Ureter (tissue), 1 donor: Measurements from ENCODE around the gene PLA2G2A. TPM values are rescaled to one million over a fixed set of nuclear protein-coding genes. Genes with fewer than 3 reads are reported as not detected.
"Not testable (repeated sequence)": the region's sequence is repeated elsewhere in the genome, so short reads cannot be mapped to it uniquely, and the experiment has no call there.

Experiments used
- DNase-seq: peaks from one replicate; pipeline ENCODE4 v3.0.0-alpha.2; 2020; ENCODE audit warnings: low spot score
- total RNA-seq: library from RNA; stranded (reverse); gene quantifications from one replicate; pipeline ENCODE4 v1.2.4, GENCODE V29; 2023
- donor health status: DM: yes; HTN: yes; CAD: no.

Gene PLA2G2A
- total RNA-seq, 1 donor from 2014 or later = 165 TPM

- DNase-seq = not testable (repeated sequence)
These were observed 52.3 kb downstream of the PLA2G2A start for GRCh38 chr1:19927130-19927421.

DNA sequence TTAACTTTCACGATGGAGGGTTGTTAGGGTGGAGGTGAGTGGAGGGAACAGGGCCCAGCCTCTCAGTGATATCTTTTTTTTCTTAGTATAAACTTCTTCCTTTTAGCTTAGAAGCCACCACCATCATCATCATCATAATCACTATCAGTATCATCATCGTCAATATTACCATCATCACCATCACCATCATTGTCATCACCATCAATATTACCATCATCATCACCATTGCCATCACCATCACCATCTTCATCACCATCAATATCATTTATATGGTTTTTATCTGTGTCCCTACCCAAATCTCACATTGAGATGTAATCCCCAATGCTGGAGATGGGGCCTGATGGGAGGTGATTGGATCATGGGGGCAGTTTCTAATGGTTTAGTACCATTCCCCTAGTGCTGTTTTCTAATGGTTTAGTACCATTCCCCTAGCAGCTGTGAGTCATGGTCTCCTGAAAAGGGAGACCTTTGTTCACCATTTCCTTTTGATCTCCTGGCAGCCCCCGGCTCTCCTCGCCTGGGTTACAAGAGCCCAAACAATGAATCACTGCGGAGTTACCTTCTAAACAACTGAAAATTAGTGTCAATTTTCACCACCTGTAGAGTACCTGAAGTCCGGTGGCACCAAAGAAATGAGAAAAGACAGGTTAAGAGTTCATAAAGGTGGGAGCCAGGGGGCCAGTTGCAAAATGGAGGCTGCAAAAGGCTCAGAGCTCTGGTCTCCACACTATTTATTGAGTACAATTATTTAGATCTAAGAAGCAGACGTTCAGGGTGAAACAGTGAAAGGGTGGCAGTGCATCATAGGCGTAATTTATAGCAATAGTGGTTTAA is 52.9 kb downstream of the PLA2G2A start:
- DNase-seq = no peak

Other genes starting within 250 kb of the PLA2G2A start
- 60.8 TPM for gene TMCO4, start 179.7 kb downstream of the PLA2G2A start, total RNA-seq
- gene RNF186, start 164.3 kb downstream of the PLA2G2A start, total RNA-seq = not detected
- 12.3 TPM for gene OTUD3, start 97.2 kb downstream of the PLA2G2A start, total RNA-seq
- not detected for gene PLA2G2E, start 56.0 kb downstream of the PLA2G2A start, total RNA-seq
- gene PLA2G5, start 90.6 kb upstream of the PLA2G2A start, total RNA-seq = 2.4 TPM
- gene PLA2G2D, start 139.9 kb upstream of the PLA2G2A start, total RNA-seq = not detected
- gene PLA2G2F, start 159.7 kb upstream of the PLA2G2A start, total RNA-seq = 19.2 TPM
- gene UBXN10, start 206.5 kb upstream of the PLA2G2A start, total RNA-seq = 3.6 TPM
- not detected for gene PLA2G2C, start 206.9 kb upstream of the PLA2G2A start, total RNA-seq